RWPE2 (cell line): ENCODE data around the gene ZFP62.
"Not testable (repeated sequence)": the region's sequence is repeated elsewhere in the genome, so short reads cannot be mapped to it uniquely, and the experiment has no call there.

Experiments
- ATAC-seq: fragments of 200-7000 bp; cut with Tn5 transposase; 3 replicates; pipeline ENCODE4 v1.9.1; 2021; ENCODE audit warnings: low read depth
- DNase-seq: peaks from one replicate; pipeline ENCODE4 v3.0.0-alpha.2; 2020; ENCODE audit warnings: low spot score
- H3K27ac ChIP-seq: fragments of 450-650 bp; 2 replicates; pipeline ENCODE4 v1.5.1; 2017; ENCODE audit warnings: mild to moderate bottlenecking; ENCODE audit not compliant: poor library complexity, severe bottlenecking
- H3K27me3 ChIP-seq: fragments of 250-450 bp; sonication (Bioruptor Pico); 2 replicates; pipeline ENCODE4 v1.5.1; 2021; ENCODE audit warnings: mild to moderate bottlenecking, moderate library complexity; ENCODE audit not compliant: insufficient read depth, poor library complexity, severe bottlenecking
- H3K36me3 ChIP-seq: fragments of 250-450 bp; sonication (Bioruptor Pico); 2 replicates; pipeline ENCODE4 v1.5.1; 2020; ENCODE audit warnings: low read depth, mild to moderate bottlenecking, moderate library complexity
- H3K4me1 ChIP-seq: fragments of 250-450 bp; sonication (Bioruptor Pico); 2 replicates; pipeline ENCODE4 v1.5.1; 2021; ENCODE audit warnings: mild to moderate bottlenecking, moderate library complexity; ENCODE audit not compliant: insufficient read depth, poor library complexity, severe bottlenecking
- H3K4me3 ChIP-seq: fragments of 250-450 bp; sonication (Bioruptor Pico); 2 replicates; pipeline ENCODE4 v1.5.1; 2021; ENCODE audit warnings: mild to moderate bottlenecking, moderate library complexity; ENCODE audit not compliant: severe bottlenecking
- H3K9me3 ChIP-seq: fragments of 250-450 bp; sonication (Bioruptor Pico); 2 replicates; pipeline ENCODE4 v1.5.1; 2021; ENCODE audit warnings: mild to moderate bottlenecking, moderate library complexity; ENCODE audit not compliant: severe bottlenecking
- CTCF ChIP-seq: fragments of 450-650 bp; IDR thresholded peaks from one replicate; pipeline ENCODE4 v1.5.1; 2017; ENCODE audit warnings: mild to moderate bottlenecking, moderate library complexity; ENCODE audit not compliant: poor library complexity, severe bottlenecking

The ZFP62 gene

GRCh38 chr5:180831139-180832093 lies 29.7 kb downstream of the ZFP62 start:
- no peak for TF ChIP-seq CTCF
- ATAC-seq (peak; percentile 90), DNase-seq (peak; percentile 83)
- H3K9me3 ChIP-seq: peaks cover 6% of the 10 kb centered on the region
- peaks cover 12% of the 10 kb centered on the region for H3K36me3 ChIP-seq
- peaks cover 6% of the 10 kb centered on the region for H3K4me1 ChIP-seq
- peak overlapping the region; percentile 53 for H3K4me3 ChIP-seq
- H3K27me3 ChIP-seq: no peaks in the 10 kb centered on the region
- peak overlapping the region; percentile 67 for H3K27ac ChIP-seq

GRCh38 chr5:180830253-180831138 lies 30.6 kb downstream of the ZFP62 start:
- H3K36me3 ChIP-seq: peaks cover 10% of the 10 kb centered on the region
- ATAC-seq (peak; percentile 25), DNase-seq (no peak)
- no peak for TF ChIP-seq CTCF
- H3K27ac ChIP-seq: peak overlapping the region; percentile 67
- H3K27me3 ChIP-seq: no peaks in the 10 kb centered on the region
- H3K4me1 ChIP-seq: peaks cover 16% of the 10 kb centered on the region
- H3K4me3 ChIP-seq: peak overlapping the region; percentile 53
- H3K9me3 ChIP-seq: peaks cover 6% of the 10 kb centered on the region

DNA sequence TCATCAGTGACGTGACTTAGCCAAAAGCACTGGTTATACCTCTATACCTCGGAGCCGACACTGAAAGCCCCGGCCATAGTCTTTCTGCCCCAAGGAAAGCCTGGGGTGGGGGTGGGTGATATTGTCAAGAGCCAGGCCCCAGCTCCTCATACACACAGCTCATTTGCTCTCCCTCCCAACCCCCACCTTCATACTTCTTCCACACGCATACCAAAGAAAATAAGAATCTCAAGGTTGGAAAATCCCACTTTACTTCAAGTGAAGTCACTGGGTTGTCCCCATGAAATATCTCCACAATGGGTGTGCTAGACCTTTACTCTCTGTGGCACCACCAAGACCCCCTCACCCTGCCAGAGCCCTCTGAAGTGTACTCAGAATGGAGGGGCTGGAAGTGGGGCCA lies 31.4 kb downstream of the ZFP62 start:
- no peak for ATAC-seq
- no peak for TF ChIP-seq CTCF
- H3K27ac ChIP-seq: no peak overlapping the region

GRCh38 chr5:180828756-180829531 lies 32.1 kb downstream of the ZFP62 start:
- not testable (repeated sequence) for H3K27ac ChIP-seq, H3K9me3 ChIP-seq, ATAC-seq, H3K4me3 ChIP-seq, DNase-seq, H3K27me3 ChIP-seq
- Histone ChIP-seq H3K36me3 (peaks cover 10% of the 10 kb centered on the region), H3K4me1 (peaks cover 17% of the 10 kb centered on the region)

More for the DNA sequence above, 31.4 kb downstream of the ZFP62 start:
- Histone ChIP-seq H3K27me3 (no peaks in the 10 kb centered on the region), H3K4me3 (no peak overlapping the region), H3K4me1 (peaks cover 17% of the 10 kb centered on the region), H3K36me3 (peaks cover 10% of the 10 kb centered on the region), H3K9me3 (peaks cover 6% of the 10 kb centered on the region)
- no peak for DNase-seq

DNA sequence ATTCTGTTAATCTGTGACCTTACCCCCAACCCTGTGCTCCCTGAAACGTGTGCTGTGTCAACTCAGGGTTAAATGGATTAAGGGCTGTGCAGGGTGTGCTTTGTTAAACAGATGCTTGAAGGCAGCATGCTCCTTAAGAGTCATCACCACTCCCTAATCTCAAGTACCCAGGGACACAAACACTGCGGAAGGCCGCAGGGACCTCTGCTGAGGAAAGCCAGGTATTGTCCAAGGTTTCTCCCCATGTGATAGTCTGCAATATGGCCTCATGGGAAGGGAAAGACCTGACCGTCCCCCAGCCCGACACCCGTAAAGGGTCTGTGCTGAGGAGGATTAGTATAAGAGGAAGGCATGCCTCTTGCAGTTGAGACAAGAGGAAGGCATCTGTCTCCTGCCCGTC lies 33.7 kb downstream of the ZFP62 start:
- H3K27me3 ChIP-seq, H3K4me3 ChIP-seq, ATAC-seq, DNase-seq, H3K9me3 ChIP-seq, H3K27ac ChIP-seq: not testable (repeated sequence)
- peaks cover 10% of the 10 kb centered on the region for H3K36me3 ChIP-seq
- peaks cover 14% of the 10 kb centered on the region for H3K4me1 ChIP-seq
